Colonic mucosa (tissue), 4 donors: ENCODE data around the gene CAMSAP3. TPM values are rescaled to one million over a fixed set of nuclear protein-coding genes. Genes with fewer than 3 reads are reported as not detected.

ENCODE experiments used
- DNase-seq: peaks from one replicate; pipeline ENCODE4 v3.0.0-alpha.2; 2020
- H3K27ac ChIP-seq: fragments of 200-600 bp; one replicate; pipeline ENCODE4 v1.8.0; 2021
- H3K27me3 ChIP-seq: fragments of 200-600 bp; one replicate; pipeline ENCODE4 v1.8.0; 2021
- H3K36me3 ChIP-seq: fragments of 200-600 bp; one replicate; pipeline ENCODE4 v1.8.0; 2021
- H3K4me1 ChIP-seq: fragments of 200-600 bp; one replicate; pipeline ENCODE4 v1.8.0; 2021; ENCODE audit warnings: mild to moderate bottlenecking
- H3K4me3 ChIP-seq: fragments of 200-600 bp; one replicate; pipeline ENCODE4 v1.8.0; 2021
- H3K9ac ChIP-seq, 2 donors: one replicate each; pipeline ENCODE4 v1.7.0; 2013; ENCODE audit warnings: control low read depth in 2 of 2, low read depth in 2 of 2, low read length in 2 of 2
- H3K9me3 ChIP-seq: fragments of 200-600 bp; one replicate; pipeline ENCODE4 v1.8.0; 2021
- intact Hi-C: fragments of 100-400 bp; cut with DNase I; formaldehyde crosslinking; loops from one replicate; pipeline ENCODE4 v1.14.1; 2022
- total RNA-seq, 2 donors: library from RNA; stranded (reverse); fragmentation: NEBNext Ultra II Directional in 1 of 2; extraction: Animal tissue kit (Norgen Biotek cat#: 25700) in 1 of 2; gene quantifications; one replicate each; pipeline ENCODE4 v1.2.1, GENCODE V29; 2021
- TF ChIP-seq, protein P1 (sequence below): fragments of 200-600 bp; IDR thresholded peaks from one replicate; pipeline ENCODE4 v1.8.0; 2022; ENCODE audit warnings: antibody characterized with exemption, mild to moderate bottlenecking
- donor health status: healthy.
- donor health status: DM: no; HTN: no; CAD: no.
- donor health status: DM: no; HTN: no; CAD: no.

Gene CAMSAP3
- total RNA-seq, 2 donors from 2014 or later: 41.1 to 55.4 TPM

GRCh38 chr19:7607874-7608560 lies 12.4 kb downstream of the CAMSAP3 start:
- Histone ChIP-seq H3K9me3 (no peaks in the 10 kb centered on the region), H3K4me3 (no peak overlapping the region), H3K9ac (no peak overlapping the region), H3K27ac (no peak overlapping the region), H3K36me3 (no peaks in the 10 kb centered on the region), H3K27me3 (no peaks in the 10 kb centered on the region), H3K4me1 (no peaks in the 10 kb centered on the region)
- intact Hi-C loops: no loop called here
- DNase-seq: no peak
- TF ChIP-seq, protein P1, sequence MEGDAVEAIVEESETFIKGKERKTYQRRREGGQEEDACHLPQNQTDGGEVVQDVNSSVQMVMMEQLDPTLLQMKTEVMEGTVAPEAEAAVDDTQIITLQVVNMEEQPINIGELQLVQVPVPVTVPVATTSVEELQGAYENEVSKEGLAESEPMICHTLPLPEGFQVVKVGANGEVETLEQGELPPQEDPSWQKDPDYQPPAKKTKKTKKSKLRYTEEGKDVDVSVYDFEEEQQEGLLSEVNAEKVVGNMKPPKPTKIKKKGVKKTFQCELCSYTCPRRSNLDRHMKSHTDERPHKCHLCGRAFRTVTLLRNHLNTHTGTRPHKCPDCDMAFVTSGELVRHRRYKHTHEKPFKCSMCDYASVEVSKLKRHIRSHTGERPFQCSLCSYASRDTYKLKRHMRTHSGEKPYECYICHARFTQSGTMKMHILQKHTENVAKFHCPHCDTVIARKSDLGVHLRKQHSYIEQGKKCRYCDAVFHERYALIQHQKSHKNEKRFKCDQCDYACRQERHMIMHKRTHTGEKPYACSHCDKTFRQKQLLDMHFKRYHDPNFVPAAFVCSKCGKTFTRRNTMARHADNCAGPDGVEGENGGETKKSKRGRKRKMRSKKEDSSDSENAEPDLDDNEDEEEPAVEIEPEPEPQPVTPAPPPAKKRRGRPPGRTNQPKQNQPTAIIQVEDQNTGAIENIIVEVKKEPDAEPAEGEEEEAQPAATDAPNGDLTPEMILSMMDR: no peak

DNA sequence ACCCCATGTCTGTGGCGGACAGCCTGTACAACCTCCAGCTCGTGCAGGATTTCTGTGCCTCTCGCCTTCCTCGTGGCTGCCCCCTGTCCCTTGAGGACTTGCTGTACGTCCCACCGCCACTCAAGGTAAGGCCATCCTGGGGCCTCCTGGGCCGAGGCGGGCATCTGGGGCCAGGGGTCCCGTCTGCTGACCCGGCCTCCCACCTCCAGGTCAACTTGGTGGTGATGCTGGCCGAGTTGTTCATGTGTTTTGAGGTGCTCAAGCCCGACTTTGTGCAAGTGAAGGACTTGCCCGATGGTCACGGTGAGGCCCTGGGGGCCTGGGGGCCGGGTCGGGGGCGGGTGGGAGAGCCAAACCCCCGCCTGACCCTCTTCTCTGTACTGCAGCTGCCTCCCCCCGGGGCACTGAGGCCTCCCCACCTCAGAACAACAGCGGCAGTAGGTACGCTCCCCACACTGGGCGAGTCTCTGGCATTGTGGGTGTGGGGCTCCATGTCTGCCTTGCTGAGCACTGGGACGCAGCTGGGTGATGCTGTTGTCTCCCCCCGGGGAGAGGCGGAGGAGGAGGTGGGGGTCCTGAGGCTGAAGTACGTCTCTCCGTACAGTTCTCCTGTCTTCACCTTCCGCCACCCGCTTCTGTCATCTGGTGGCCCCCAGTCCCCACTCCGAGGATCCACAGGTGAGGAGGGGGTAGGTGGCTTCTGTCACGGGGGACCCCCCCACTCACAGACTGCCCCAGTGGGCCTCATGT lies 15.0 kb downstream of the CAMSAP3 start:
- no peak overlapping the region for H3K4me3 ChIP-seq
- DNase-seq: no peak
- H3K27ac ChIP-seq: no peak overlapping the region
- H3K27me3 ChIP-seq: no peaks in the 10 kb centered on the region
- no peak overlapping the region for H3K9ac ChIP-seq
- intact Hi-C loops: no loop called here
- no peaks in the 10 kb centered on the region for H3K4me1 ChIP-seq
- TF ChIP-seq, protein P1: no peak
- H3K36me3 ChIP-seq: no peaks in the 10 kb centered on the region
- no peaks in the 10 kb centered on the region for H3K9me3 ChIP-seq

GRCh38 chr19:7611541-7612279 lies 16.0 kb downstream of the CAMSAP3 start:
- Histone ChIP-seq H3K9me3 (no peaks in the 10 kb centered on the region), H3K4me3 (no peak overlapping the region), H3K27ac (no peak overlapping the region), H3K27me3 (no peaks in the 10 kb centered on the region), H3K9ac (no peak overlapping the region), H3K4me1 (no peaks in the 10 kb centered on the region), H3K36me3 (no peaks in the 10 kb centered on the region)
- intact Hi-C loops: no loop called here
- DNase-seq: no peak
- TF ChIP-seq, protein P1: no peak

DNA sequence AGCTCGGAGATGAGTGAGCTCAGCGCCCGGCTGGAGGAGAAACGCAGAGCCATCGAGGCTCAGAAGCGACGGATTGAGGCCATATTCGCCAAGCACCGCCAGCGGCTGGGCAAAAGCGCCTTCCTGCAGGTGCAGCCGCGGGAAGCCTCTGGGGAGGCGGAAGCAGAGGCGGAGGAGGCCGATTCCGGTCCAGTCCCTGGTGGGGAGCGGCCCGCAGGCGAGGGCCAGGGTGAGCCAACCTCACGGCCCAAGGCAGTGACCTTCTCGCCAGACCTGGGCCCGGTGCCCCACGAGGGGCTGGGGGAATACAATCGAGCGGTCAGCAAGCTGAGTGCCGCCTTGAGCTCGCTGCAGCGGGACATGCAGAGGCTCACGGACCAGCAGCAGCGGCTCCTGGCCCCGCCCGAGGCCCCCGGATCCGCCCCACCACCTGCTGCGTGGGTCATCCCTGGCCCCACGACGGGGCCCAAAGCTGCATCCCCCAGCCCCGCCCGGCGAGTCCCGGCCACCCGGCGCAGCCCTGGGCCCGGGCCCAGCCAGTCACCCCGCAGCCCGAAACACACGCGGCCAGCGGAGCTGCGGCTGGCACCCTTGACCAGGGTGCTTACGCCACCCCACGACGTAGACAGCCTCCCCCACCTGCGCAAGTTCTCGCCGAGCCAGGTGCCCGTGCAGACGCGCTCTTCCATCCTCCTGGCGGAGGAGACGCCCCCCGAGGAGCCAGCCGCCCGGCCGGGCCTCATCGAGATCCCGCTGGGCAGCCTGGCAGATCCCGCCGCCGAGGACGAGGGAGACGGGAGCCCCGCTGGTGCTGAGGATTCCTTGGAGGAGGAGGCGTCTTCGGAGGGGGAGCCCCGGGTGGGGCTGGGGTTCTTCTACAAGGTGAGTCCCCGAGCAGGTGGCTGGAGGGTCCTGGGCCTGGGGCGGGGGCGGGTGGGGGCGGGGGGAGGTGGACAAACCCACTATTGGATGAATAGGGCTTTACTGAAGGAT lies 16.9 kb downstream of the CAMSAP3 start:
- Histone ChIP-seq H3K36me3 (no peaks in the 10 kb centered on the region), H3K27ac (no peak overlapping the region), H3K4me3 (no peak overlapping the region), H3K4me1 (no peaks in the 10 kb centered on the region), H3K9ac (no peak overlapping the region), H3K9me3 (no peaks in the 10 kb centered on the region), H3K27me3 (no peaks in the 10 kb centered on the region)
- no peak for DNase-seq
- intact Hi-C loops: no loop called here
- TF ChIP-seq, protein P1: no peak
